IPS-18a (cell line): ENCODE results near the gene MMS22L.

ENCODE experiments used
- H3K27ac ChIP-seq: one replicate; pipeline ENCODE4 v1.5.1; 2013; ENCODE audit warnings: low read length
- H3K27me3 ChIP-seq: one replicate; pipeline ENCODE4 v1.6.1; 2013; ENCODE audit warnings: mild to moderate bottlenecking, low read length; ENCODE audit not compliant: control insufficient read depth, insufficient read depth
- H3K36me3 ChIP-seq: one replicate; pipeline ENCODE4 v1.6.1; 2013; ENCODE audit warnings: low read depth, low read length; ENCODE audit not compliant: control insufficient read depth
- H3K4me1 ChIP-seq: one replicate; pipeline ENCODE4 v1.6.1; 2013; ENCODE audit warnings: low read depth, low read length; ENCODE audit not compliant: control insufficient read depth
- H3K4me3 ChIP-seq: one replicate; pipeline ENCODE4 v1.5.1; 2013; ENCODE audit warnings: low read length
- H3K9ac ChIP-seq: one replicate; pipeline ENCODE4 v1.6.1; 2013; ENCODE audit warnings: mild to moderate bottlenecking, low read length, moderate library complexity
- H3K9me3 ChIP-seq: one replicate; pipeline ENCODE4 v1.6.1; 2013; ENCODE audit warnings: low read depth, low read length; ENCODE audit not compliant: control insufficient read depth

MMS22L gene

DNA sequence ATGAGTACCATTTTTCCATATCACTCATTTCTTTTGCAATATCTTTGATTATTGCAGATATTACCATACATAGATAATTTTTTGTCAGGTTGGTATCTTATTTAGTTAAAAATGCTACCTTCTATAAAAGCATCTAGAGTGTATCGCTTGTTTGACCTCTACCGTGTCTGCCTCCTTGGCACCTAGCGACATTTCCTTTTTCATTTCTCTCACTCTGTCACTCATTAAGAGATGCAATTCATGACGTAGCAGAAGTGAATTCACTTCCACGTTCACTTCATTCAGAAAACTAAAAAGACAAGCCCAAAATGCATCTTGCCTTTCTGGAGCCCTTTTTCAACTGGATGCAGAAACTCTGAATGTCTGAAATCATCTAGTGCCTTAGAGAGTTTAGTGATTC is 172.9 kb downstream of the MMS22L start:
- Histone ChIP-seq H3K4me3 (no peak overlapping the region), H3K9me3 (no peaks in the 10 kb centered on the region), H3K27ac (no peak overlapping the region), H3K36me3 (no peaks in the 10 kb centered on the region), H3K9ac (no peak overlapping the region), H3K27me3 (no peaks in the 10 kb centered on the region), H3K4me1 (peaks cover 10% of the 10 kb centered on the region)

DNA sequence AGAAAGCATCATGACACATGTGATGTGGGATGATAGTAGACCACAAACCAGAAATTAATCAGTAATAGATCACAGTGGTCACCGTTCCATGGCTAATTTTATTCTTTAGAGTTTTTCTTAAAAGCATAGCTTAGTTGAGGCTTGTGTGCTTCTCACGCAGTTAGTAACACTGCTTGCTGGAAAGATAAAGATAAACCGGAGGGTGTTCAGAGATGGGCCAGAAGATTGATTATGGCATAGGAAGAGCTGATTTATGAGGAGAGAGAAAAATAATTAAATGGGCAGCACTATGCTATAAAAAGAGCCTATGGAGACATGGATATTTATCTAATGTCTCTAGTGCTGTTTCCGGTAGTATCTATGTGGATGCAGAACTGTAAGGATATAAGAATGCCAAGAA is 173.6 kb downstream of the MMS22L start:
- no peak overlapping the region for H3K4me3 ChIP-seq
- H3K27ac ChIP-seq, result no peak overlapping the region
- H3K36me3 ChIP-seq, result no peaks in the 10 kb centered on the region
- no peak overlapping the region for H3K9ac ChIP-seq
- H3K4me1 ChIP-seq, result peaks cover 11% of the 10 kb centered on the region
- H3K27me3 ChIP-seq, result no peaks in the 10 kb centered on the region
- H3K9me3 ChIP-seq, result no peaks in the 10 kb centered on the region

DNA sequence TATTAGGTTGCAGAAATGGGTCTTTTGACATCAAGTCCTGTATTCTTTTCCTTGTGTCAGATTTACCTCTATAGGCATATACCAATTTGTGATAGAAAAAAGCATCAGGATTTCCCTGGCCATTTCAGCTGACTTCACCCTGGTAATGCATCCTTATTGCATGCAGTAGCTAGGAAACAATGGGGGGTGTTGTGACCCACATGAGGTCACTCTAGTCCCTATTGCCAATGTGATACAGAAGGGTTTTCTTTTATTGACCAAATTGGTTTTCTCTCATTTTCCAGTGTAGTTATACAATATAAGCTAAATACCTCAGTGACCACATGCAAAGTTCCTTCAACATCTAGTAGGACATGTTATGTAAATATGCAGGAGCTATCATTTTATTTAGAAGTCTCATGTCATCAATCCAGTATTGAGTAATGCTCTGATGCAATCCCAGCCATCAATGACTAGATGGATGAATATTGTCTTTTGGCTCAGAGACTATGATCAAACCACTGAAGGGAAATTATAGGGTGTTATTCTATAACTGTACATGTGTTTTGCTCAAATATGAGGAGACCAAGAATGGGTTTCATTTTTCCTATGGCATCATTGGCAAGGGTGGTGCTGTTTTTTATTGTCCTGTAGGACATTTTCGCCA is 180.7 kb downstream of the MMS22L start:
- H3K27me3 ChIP-seq, result no peaks in the 10 kb centered on the region
- H3K4me3 ChIP-seq, result no peak overlapping the region
- no peaks in the 10 kb centered on the region for H3K36me3 ChIP-seq
- H3K9ac ChIP-seq, result no peak overlapping the region
- peaks cover 7% of the 10 kb centered on the region for H3K4me1 ChIP-seq
- no peak overlapping the region for H3K27ac ChIP-seq
- H3K9me3 ChIP-seq, result no peaks in the 10 kb centered on the region

DNA sequence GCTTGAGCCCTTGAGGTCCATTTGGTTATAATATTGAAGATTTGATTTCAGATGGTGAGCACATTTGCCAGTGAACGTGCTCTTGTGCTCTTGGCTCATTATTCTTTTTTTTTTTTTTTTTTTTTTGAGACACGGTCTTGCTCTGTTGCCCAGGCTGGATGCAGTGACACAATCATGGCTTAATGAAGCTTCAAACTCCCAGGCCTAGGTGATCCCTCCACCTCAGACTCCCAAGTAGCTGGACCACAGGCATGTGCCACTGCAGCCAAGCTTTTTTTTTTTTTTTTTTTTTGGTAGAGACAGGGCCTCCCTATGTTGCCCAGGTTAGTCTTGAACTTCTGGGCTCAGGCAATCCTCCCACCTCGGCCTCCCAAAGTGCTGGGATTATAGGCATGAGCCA is 182.3 kb downstream of the MMS22L start:
- H3K9ac ChIP-seq, result no peak overlapping the region
- peaks cover 7% of the 10 kb centered on the region for H3K4me1 ChIP-seq
- no peak overlapping the region for H3K4me3 ChIP-seq
- no peaks in the 10 kb centered on the region for H3K27me3 ChIP-seq
- H3K36me3 ChIP-seq, result no peaks in the 10 kb centered on the region
- H3K27ac ChIP-seq, result no peak overlapping the region
- H3K9me3 ChIP-seq, result no peaks in the 10 kb centered on the region

DNA sequence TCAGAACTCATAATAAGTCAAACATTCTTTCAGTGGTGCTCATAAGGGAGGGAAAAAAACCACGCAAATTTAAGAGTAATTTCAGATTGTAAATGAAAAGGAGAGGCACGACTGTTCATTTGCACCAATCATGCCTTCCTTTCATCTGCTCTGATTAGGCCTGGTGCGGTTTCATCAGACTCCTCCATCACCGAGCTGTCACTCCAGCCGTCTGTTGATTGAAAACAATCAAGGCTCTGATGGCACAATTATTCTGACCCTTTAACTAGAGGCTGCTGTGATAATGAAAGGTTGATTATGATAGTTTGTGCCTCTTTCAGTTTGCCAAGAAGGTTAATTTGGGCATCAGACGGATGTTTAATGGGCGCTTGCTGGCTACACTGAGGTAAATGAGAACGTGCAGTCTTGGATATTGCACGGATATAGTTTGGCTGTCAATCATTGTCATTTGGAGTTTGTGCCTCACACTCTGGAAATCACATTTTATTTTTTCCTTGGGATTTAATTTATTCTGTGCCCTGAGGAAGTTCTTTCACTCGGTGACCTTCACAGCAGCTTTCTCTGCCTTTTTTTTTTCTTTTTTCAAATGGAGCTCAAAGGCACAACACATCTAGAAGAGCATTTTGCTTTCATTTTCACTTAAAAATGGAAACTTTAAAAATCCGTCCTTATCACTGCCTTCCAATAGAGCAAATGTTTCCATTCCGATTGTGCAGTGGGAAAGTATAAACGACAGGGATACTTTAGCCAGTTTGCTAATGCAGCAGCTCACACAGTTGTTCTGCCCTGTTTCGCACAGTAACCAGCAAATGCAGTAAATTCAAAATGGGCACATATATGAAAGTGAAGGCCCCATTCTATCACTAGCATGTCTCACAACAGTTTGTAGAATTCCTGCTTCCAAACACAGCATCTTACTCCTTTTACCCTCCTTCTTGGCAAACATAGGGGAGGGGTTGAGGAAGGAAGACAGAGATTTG is 185.7 kb downstream of the MMS22L start:
- Histone ChIP-seq H3K4me3 (no peak overlapping the region), H3K9me3 (no peaks in the 10 kb centered on the region), H3K36me3 (no peaks in the 10 kb centered on the region), H3K27me3 (no peaks in the 10 kb centered on the region), H3K27ac (no peak overlapping the region), H3K9ac (no peak overlapping the region), H3K4me1 (no peaks in the 10 kb centered on the region)

DNA sequence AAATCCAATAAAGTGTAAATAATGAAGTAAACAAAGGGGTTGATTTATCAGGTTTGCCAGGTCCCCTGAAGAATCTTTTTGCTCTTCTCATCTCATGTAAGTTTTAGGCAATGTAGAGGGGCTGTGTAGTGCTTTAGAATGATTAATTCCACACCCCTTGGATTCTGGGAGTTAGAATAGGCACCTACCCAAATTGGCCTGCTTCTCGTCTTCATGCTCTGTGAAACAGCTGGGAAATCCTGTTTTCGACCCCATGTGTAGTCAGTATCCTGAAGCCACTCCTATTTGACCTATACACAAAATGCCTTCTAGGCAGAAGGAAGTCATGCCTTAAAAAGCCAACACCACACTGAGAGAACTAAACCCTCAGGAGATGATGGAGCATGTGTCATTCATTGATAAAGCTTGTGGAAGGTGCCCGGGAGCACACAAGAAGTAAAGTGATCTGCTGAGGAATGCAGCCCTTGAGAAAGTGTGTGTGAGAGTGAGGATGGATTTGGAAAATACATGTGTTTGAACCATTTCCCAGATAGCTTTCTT is 187.6 kb downstream of the MMS22L start:
- Histone ChIP-seq H3K9me3 (no peaks in the 10 kb centered on the region), H3K9ac (no peak overlapping the region), H3K27ac (no peak overlapping the region), H3K27me3 (no peaks in the 10 kb centered on the region), H3K36me3 (no peaks in the 10 kb centered on the region), H3K4me1 (no peaks in the 10 kb centered on the region), H3K4me3 (no peak overlapping the region)

DNA sequence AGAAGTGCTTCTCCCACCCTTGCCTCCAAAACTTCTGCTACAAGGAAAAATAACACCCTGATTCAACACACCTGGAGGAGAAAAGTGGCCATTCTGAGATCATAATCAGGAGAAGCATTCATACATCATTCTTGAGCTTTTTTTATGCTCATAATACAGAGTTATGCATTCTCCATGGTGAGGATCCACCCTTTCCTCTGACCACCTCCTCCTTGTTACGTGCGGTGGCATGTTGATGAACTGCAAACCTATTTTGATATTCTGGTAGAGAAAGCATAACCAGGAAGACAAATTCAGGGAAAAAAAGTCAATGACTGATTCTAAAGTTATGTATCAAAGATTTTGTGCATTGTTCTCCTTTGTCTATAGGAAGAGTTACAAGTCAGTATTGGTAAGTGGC is 188.6 kb downstream of the MMS22L start:
- H3K4me3 ChIP-seq, result no peak overlapping the region
- no peaks in the 10 kb centered on the region for H3K36me3 ChIP-seq
- no peak overlapping the region for H3K27ac ChIP-seq
- H3K9me3 ChIP-seq, result no peaks in the 10 kb centered on the region
- H3K9ac ChIP-seq, result no peak overlapping the region
- H3K27me3 ChIP-seq, result no peaks in the 10 kb centered on the region
- no peaks in the 10 kb centered on the region for H3K4me1 ChIP-seq

DNA sequence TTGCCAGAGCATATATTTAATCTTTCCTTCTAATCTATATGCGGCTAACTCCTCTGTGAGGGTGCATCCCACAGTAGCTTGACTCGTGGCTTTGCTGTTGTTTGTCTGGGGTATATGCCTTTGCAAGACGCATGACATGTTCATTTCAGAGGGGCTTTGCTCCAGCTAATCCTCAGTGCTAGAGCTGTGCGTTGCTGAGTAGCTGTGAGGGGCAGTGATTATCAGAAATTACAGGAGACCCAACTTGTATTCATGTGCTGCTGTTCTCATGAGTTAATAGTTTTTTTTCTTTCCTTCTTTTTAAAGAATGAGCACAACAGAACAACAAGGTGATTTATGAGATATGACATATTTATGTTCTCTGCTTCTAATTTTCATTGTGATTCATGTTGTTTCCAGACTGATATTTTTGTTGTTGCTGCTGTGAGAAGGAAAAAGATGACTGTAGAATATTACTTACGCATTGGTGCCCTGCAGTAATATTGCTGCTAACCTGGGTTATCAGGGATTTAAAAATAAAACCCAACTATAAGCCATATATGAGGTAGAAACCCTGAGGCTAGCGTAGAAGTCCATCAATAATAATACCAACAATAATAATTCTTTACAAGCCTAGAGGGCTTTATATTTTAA is 190.2 kb downstream of the MMS22L start:
- Histone ChIP-seq H3K9me3 (no peaks in the 10 kb centered on the region), H3K27ac (no peak overlapping the region), H3K36me3 (no peaks in the 10 kb centered on the region), H3K4me3 (no peak overlapping the region), H3K4me1 (no peaks in the 10 kb centered on the region), H3K9ac (no peak overlapping the region), H3K27me3 (no peaks in the 10 kb centered on the region)
